ACHN (cell line): ENCODE measurements around the gene BGN.

Source experiments
- DNase-seq: peaks from one replicate; pipeline ENCODE4 v3.0.0-alpha.2; 2015
- in situ Hi-C: cut with HindIII; loops from 2 replicates; pipeline ENCODE4 v1.10.0; 2017; ENCODE audit warnings: low sequenced_read_pairs, low pct_ligation_motif_present, low pct_unique_long_range_greater_than_20kb

BGN gene

GRCh38 chrX:153494541-153495361 lies at the start of gene BGN:
Gene BGN, plus strand, starts transcription at chrX:153494980. Its CDS starts 9,652 bp downstream, at chrX:153504632.
- in situ Hi-C loops = no loop called here
- peak; percentile 2 for DNase-seq

DNA sequence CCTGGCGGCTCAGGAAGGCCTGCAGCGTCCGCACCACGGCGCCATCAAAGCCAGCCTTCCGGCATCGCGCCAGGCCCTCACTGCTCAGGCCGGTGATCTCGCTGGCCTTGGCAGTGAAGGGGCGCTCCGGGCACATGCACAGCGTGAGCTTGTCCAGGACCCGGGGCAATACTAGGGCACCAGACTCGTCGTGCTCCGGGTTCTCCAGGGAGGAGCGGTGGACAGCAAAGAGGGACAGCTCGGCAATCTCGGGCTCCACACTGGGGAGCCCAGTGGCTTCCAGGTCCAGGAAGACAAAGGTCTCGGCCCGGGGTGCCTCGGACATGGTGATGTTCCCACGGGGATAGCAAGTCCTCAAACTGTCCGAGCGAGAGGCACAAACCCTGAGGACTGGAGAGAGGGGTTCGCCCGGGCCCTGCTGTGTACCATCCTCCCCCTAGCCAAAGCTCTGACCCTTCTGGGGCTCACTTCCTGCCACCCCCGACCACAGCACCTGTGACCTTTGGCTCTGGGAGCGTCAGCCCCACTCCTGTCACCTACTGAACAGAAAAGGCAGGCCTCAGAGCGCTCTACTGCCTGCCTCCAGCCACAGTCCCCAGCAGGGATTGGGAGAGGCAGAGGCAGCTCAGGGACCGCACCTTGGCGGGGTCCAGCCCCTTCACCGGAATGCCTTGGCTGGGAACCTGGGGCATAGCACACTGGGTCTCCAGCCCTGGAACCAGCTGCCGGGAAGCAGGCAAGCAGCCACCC lies 49.5 kb upstream of the BGN start:
- DNase-seq = no peak
- in situ Hi-C loops = no loop called here

DNA sequence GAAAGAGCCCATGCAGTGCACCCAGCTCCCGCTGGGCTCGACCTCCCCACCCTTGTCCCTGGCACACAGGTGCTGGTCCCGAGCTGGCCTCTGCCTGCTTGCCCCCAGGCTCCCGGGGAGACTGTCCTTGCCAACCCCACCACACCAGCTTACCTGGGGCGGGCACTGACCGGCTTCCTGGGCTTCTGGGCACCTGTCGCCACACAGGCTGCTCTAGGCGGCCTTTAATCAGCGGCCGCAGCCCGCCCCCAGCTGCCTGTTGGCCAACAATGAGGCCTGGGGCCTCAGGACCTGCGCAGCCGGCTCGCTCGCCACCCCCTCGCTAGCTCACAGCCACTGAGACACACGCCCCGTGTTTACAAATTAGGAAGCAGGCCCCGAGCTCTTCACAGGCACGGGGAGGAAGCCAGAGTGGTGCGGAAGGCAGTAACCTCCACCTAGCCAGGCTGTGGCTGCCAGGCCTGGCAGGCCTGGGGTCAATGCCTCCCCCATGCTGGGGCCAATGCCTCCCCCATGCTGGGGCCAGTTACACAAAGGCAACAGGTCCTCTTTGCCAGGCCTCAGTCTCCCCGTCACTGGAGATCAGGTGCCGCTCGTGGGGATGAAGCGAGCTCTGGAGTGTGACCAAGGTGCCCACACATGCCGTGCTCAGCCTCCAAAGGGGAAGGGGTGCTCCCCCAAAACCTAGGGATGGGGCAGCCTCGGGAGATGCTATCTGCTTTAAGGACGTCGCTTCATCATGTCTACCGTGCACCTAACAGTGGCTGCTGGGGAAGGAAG lies 48.7 kb upstream of the BGN start, which contains the start of gene TREX2:
TSS of gene TREX2 (minus strand) at position 201 of the 780 bp plus-strand sequence. CDS start 626 bp downstream, outside the sequence.
- in situ Hi-C loops = no loop called here
- DNase-seq = no peak

- no peak for DNase-seq
- in situ Hi-C loops = no loop called here
Observed at GRCh38 chrX:153446636-153446936, 48.2 kb upstream of the BGN start.

DNA sequence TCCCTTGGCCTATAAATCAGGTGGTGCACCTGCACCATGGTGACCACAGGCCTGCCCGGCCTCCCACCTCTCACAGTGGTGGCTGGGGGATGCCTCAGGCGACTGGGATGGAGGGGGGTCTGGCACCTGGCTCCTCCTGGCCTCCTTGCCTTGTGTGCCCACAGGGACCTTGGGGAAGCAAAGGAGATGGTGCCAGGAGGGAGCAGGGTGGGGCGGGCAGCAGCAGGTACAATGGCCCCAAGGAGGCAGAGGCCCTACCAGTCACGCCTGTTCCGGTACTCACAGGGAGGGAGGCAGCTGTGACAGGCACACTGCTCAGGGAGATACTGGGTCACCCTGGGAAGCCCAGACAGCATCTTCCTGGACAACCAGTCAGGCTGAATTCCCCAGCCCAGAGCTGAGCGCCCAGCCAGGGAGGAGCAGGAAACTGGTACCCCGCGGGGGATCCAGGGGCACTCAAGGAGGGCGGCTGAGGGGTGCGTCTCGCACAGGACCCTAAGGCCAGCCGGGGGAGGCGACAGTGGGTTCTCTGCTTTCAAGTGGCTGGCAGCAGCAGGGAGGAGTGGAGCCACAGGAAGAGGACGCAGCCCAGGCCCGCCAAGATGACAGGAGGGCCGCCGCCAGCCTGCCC lies 47.7 kb upstream of the BGN start:
- DNase-seq = no peak
- in situ Hi-C loops = no loop called here

GRCh38 chrX:153447581-153447960 lies 47.2 kb upstream of the BGN start:
- DNase-seq = no peak
- in situ Hi-C loops = no loop called here

- DNase-seq = no peak
- in situ Hi-C loops = no loop called here
Observed at GRCh38 chrX:153448556-153449367, 46.0 kb upstream of the BGN start.

DNA sequence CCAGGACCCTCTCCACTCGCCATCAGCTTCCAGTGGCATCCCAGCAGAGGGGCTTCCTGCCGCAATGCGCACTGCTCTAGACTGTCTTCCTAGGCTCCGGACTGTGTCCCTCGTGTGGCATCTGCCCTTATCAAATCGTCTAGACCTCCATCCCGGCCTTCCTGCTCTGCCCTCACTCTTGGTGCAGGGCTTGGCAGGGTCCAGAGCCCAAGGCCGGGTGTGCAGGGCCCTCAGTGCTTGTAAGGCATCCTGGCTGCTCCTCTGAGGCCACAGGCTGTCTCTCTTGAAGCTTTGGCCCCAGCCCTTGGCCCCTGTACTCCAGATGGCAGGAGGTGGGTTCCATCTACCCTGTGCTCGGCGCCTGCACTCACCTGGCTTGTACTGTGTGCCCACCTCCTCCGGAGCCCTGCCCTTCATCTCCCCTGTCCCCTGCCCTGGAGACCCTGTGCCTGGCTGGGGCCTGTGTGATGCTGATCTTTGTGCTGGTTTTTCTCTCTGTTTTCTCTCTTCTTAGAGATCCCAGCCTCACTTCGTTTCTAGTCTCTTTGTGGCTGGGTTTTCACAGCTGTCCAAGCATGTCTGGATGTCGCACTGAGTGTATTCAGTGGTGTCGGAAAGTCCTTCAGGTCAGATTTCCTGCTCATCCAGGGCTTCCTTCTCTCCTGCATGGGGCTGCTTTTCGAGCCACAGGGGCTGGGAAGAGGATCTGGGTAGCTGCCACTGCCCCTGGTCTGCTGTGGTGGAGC lies 45.2 kb upstream of the BGN start:
- in situ Hi-C loops = no loop called here
- DNase-seq = no peak

DNA sequence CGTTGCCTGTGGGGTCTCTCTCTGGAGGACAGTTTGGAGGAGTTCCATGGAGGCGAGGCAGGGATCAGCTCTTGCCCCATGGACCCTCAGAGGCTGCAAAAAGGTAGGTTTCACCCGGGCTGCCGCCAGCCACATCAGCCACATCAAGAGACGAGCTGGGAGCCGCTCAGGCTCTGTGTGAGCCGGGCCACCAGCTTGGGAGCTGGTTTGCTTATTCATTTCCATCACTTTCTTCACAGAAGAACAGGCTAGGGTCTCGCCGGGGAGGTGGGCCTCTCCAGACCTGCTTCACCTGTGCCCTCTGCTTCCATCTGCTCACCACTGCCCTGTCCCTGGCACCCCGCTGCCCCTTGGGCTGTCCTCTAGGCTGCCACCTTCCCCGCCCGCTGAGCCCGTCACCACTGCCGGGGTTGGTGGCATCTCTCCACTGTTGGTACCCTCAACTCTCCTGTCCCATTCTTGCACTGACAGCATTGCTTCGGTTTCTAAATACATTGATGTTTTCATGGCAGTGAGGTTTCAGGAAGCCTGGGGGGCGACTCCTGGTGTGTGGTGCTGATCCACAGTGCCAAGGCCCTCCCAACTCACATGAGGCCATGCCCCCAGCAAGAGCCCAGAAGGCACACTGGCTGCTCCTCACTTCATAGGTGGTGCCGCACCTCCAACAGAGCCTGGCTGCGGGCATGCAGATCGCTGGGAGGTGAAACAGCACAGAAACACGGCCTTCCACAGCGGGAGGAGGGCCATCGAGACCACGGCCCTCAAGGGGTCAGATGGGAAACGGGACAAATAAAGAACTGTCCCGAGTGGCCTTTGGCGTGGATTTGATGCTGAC lies 44.4 kb upstream of the BGN start:
- DNase-seq = no peak
- in situ Hi-C loops = no loop called here

GRCh38 chrX:153450949-153451277 lies 43.9 kb upstream of the BGN start:
- in situ Hi-C loops = no loop called here

DNA sequence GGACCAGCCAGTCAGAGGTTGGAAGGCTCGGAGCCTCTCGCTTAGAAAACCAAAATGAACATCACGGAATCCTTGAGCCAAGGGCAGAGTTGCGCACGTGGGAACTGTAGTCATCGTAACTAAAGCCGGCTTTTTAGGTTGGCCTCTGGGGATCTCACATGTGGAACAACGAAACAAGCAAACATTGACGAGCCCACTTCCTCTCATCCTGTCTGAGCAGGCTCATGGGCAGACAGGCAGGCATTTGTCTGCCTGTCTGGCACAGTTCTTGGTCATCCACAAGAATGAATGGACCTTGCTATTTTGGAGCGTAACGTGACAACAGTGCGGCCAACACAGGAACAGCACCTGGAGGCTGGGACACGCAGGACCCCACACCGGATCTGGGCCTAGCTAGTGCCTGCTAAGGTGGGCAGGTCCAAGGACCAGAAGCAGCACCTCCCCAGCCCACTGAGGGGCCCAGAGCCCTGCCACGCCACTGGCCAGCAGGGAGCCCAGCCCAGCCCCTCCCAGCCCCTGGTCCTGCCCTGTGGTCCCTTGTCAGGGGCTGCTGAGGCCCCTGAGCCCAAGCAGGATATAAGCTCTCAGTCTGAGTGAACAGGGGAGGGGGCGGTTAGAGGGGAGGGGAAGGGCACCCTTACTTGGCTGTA lies 39.8 kb upstream of the BGN start:
- no peak for DNase-seq
- in situ Hi-C loops = no loop called here

More at GRCh38 chrX:153450949-153451277, 43.9 kb upstream of the BGN start:
- no peak for DNase-seq

- no peak for DNase-seq
- in situ Hi-C loops = no loop called here
Observed at GRCh38 chrX:153455571-153455970, 39.2 kb upstream of the BGN start.

DNA sequence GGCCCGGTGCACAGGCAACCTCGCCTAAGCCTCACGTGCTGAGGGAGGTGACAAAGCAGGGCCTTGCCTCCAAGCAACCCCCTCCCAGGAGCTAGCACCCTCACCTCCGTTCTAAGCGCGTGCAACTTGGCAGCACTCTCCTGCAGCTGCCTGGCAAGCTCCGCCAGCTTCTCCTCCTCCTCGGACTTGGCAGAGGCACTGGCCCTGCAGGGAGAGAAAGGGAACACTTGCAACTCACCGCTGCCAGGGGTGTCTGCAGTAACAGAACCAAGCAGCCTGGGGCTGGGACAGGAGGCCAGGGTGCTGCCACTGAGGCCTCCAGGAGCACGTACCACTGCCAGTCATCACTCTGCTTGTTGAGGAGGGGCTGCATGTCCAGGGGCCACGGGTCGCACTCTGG lies 38.6 kb upstream of the BGN start:
- DNase-seq = no peak
- in situ Hi-C loops = no loop called here

GRCh38 chrX:153456704-153457103 lies 38.1 kb upstream of the BGN start:
- in situ Hi-C loops = no loop called here
- no peak for DNase-seq

GRCh38 chrX:153457136-153457825 lies 37.5 kb upstream of the BGN start:
- in situ Hi-C loops = no loop called here
- DNase-seq = no peak
